Medulla oblongata (tissue), 1 donor: ENCODE data around the gene BMP2K.
A peak's percentile ranks its signal among the peaks of the same experiment; 100 is the strongest.

ENCODE experiments used
- DNase-seq: peaks from one replicate; pipeline ENCODE4 v3.0.0-alpha.2; 2015; ENCODE audit errors: extremely low spot score

The BMP2K gene

GRCh38 chr4:78936989-78937388 is 160.8 kb downstream of the BMP2K start:
- DNase-seq, result no peak

GRCh38 chr4:78937837-78938236 is 161.7 kb downstream of the BMP2K start:
- peak; percentile 50 for DNase-seq

- no peak for DNase-seq
Observed at GRCh38 chr4:78938474-78938867, 162.3 kb downstream of the BMP2K start.

GRCh38 chr4:78938868-78939666 is 162.9 kb downstream of the BMP2K start, which contains the start of gene PAQR3:
Gene PAQR3, minus strand, starts transcription at chr4:78939438. Its CDS starts 214 bp downstream, at chr4:78939224.
- peak; percentile 89 for DNase-seq

GRCh38 chr4:78939667-78940008 is 163.5 kb downstream of the BMP2K start:
- DNase-seq, result peak; percentile 45

GRCh38 chr4:78940752-78941151 is 164.6 kb downstream of the BMP2K start:
- no peak for DNase-seq

- DNase-seq, result no peak
Observed at GRCh38 chr4:78944381-78944780, 168.2 kb downstream of the BMP2K start.

- DNase-seq, result no peak
Observed at GRCh38 chr4:78945651-78946179, 169.6 kb downstream of the BMP2K start.

- DNase-seq, result no peak
Observed at GRCh38 chr4:78949735-78950134, 173.6 kb downstream of the BMP2K start.

- peak; percentile 77 for DNase-seq
Observed at GRCh38 chr4:78951862-78952472, 175.8 kb downstream of the BMP2K start.

GRCh38 chr4:78953231-78953630 is 177.1 kb downstream of the BMP2K start:
- no peak for DNase-seq

- no peak for DNase-seq
Observed at GRCh38 chr4:78953769-78954666, 177.9 kb downstream of the BMP2K start.

- no peak for DNase-seq
Observed at GRCh38 chr4:78956975-78957374, 180.8 kb downstream of the BMP2K start.

- no peak for DNase-seq
Observed at GRCh38 chr4:78960926-78961325, 184.8 kb downstream of the BMP2K start.
